ENCODE measurements around the gene SIRPG.

DNA sequence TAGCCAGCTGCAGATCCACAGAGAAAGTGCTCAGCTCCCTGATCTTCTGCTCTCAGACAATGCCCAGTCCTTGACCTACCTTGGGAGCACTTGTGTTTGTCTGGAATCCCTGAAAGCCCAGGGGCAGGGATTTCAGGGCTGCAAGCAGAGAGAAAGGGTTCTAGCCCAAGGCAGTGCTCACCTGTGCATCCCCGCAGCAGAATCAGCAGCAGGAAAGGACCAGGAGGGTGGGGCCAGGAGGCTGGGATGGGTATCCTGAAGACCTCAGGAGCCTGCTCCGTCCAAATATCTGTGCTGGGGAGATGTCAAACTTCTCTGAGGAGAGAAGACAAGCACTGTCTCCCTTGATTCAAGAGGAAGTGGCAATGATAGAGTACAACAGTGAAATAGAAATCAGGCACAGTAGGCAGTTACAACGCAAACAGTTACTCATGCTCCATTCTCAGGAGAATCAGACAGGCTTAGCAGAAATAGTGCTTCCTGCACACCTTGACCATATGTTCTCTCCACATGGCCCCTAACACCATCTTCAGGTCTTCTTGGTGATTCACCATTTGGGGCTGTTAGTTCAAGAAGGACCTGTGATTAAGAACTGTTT, 28.7 kb upstream of the SIRPG start:
- TF ChIP-seq, protein P1, sequence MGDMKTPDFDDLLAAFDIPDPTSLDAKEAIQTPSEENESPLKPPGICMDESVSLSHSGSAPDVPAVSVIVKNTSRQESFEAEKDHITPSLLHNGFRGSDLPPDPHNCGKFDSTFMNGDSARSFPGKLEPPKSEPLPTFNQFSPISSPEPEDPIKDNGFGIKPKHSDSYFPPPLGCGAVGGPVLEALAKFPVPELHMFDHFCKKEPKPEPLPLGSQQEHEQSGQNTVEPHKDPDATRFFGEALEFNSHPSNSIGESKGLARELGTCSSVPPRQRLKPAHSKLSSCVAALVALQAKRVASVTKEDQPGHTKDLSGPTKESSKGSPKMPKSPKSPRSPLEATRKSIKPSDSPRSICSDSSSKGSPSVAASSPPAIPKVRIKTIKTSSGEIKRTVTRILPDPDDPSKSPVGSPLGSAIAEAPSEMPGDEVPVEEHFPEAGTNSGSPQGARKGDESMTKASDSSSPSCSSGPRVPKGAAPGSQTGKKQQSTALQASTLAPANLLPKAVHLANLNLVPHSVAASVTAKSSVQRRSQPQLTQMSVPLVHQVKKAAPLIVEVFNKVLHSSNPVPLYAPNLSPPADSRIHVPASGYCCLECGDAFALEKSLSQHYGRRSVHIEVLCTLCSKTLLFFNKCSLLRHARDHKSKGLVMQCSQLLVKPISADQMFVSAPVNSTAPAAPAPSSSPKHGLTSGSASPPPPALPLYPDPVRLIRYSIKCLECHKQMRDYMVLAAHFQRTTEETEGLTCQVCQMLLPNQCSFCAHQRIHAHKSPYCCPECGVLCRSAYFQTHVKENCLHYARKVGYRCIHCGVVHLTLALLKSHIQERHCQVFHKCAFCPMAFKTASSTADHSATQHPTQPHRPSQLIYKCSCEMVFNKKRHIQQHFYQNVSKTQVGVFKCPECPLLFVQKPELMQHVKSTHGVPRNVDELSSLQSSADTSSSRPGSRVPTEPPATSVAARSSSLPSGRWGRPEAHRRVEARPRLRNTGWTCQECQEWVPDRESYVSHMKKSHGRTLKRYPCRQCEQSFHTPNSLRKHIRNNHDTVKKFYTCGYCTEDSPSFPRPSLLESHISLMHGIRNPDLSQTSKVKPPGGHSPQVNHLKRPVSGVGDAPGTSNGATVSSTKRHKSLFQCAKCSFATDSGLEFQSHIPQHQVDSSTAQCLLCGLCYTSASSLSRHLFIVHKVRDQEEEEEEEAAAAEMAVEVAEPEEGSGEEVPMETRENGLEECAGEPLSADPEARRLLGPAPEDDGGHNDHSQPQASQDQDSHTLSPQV (IDR thresholded peaks at IDR 0.05) = no peak
- TF ChIP-seq CTCF (IDR thresholded peaks at IDR 0.05 in 2 of 3, conservative IDR thresholded peaks at IDR 0.05 in 1 of 3; ENCODE audit: control insufficient read depth in 2 of 3, extremely low read depth in 1 of 3, insufficient read depth in 1 of 3, low read depth in 3 of 3, low read length in 3 of 3) (no peak), NRF1 (conservative IDR thresholded peaks at IDR 0.05; ENCODE audit: low read depth, low read length) (no peak), REST (IDR thresholded peaks at IDR 0.05; ENCODE audit: low read depth, low read length) (no peak), MEF2B (IDR thresholded peaks at IDR 0.05; ENCODE audit: partially characterized antibody, poor library complexity, severe bottlenecking) (no peak), POU2F2 (IDR thresholded peaks at IDR 0.05; ENCODE audit: borderline replicate concordance, low read depth, low read length) (no peak), YY1 (IDR thresholded peaks at IDR 0.05; ENCODE audit: low read depth, low read length) (no peak), TAF1 (IDR thresholded peaks at IDR 0.05; ENCODE audit: borderline replicate concordance, low read depth, low read length) (no peak), HDAC6 (IDR thresholded peaks at IDR 0.05; ENCODE audit: unreplicated experiment) (no peak), ZZZ3 (IDR thresholded peaks at IDR 0.05; ENCODE audit: control insufficient read depth, insufficient read length, low read depth) (no peak), RAD21 (IDR thresholded peaks at IDR 0.05; ENCODE audit: insufficient read depth, low read depth, low read length) (no peak), ZSCAN29 (IDR thresholded peaks at IDR 0.05) (no peak), TCF3 (IDR thresholded peaks at IDR 0.05; ENCODE audit: borderline replicate concordance, insufficient read depth, low read depth, low read length) (no peak), SUZ12 (IDR thresholded peaks at IDR 0.05; ENCODE audit: unreplicated experiment) (no peak)

Measured in GM12878 (cell line).